GM21526 (cell line): ENCODE results near the gene LRRN2.
"Not testable (repeated sequence)": the region's sequence is repeated elsewhere in the genome, so short reads cannot be mapped to it uniquely, and the experiment has no call there.

Experiments used
- ATAC-seq: cut with Tn5 transposase; IDR thresholded peaks from one replicate; pipeline ENCODE4 v1.9.1; 2021; ENCODE audit warnings: moderate library complexity; ENCODE audit not compliant: unreplicated experiment, low FRiP score

LRRN2 gene

GRCh38 chr1:204640578-204640977 is 45.0 kb downstream of the LRRN2 start:
- no peak for ATAC-seq

DNA sequence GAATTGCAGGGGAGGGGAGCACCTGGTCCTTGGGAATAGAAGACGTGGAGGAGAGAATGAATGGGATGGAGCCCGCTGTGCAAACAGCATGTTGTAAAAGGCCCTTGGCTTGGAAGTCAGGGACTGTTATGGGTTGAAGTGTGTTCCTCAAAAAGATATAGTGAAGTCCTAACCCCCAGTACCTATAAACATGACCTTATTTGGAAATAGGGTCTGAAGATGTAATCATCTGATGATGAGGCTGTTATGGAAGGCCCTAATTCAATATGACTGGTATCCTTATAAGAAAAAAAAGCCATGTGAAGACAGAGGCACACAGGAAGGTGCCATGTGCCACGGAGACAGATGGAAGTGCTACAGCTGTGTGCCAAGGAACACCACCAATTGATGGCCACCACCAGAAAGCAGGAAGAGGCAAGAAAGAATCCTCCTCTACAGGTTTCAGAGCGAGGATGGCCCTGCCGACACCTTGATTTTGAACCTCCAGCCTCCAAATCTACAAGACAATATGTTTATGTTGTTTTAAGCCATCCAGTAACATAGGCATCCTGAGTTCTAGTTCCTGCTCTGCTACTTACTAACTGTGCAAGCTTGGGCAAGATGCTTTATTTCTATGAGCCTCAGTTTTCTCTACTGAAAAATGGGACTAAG is 51.2 kb downstream of the LRRN2 start:
- ATAC-seq: no peak

GRCh38 chr1:204633665-204634064 is 51.9 kb downstream of the LRRN2 start:
- no peak for ATAC-seq

- no peak for ATAC-seq
These were observed 55.2 kb downstream of the LRRN2 start for GRCh38 chr1:204630132-204630905.

DNA sequence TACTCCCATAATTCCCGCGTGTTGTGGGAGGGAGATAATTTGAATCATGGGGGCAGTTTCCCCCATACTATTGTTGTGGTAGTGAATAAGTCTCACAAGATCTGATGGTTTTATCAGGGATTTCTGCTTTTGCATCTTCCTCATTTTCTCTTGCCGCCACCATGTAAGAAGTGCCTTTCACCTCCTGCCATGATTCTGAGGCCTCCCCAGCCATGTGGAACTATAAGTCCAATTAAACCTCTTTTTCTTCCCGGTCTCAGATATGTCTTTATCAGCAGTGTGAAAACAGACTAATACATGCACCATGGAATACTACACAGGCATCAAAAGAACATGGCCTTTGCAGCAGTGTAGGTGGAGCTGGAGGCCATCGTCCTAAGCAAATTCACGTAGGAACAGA is 56.1 kb downstream of the LRRN2 start:
- not testable (repeated sequence) for ATAC-seq

- no peak for ATAC-seq
These were observed 56.7 kb downstream of the LRRN2 start for GRCh38 chr1:204628868-204629267.

DNA sequence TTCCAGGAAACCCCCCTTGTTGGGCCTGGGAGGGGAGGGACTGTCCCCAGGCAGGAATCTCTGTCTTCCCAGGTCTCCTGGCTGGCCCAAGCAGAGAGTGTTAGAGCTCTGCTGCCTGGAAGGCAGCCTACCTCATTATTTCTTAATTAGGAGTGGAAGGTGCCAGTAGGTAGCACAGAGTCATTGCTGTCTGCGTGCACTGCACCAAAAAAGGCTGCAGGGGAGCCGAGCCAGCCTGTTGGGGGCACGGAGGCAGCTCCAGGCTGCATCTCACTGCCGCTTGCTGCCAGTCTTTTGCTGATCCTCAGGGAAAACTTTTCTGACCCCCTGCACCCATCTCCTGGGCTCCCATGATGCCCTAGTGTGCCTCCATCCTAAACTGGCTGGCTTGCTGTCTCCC is 58.1 kb downstream of the LRRN2 start:
- ATAC-seq: no peak

DNA sequence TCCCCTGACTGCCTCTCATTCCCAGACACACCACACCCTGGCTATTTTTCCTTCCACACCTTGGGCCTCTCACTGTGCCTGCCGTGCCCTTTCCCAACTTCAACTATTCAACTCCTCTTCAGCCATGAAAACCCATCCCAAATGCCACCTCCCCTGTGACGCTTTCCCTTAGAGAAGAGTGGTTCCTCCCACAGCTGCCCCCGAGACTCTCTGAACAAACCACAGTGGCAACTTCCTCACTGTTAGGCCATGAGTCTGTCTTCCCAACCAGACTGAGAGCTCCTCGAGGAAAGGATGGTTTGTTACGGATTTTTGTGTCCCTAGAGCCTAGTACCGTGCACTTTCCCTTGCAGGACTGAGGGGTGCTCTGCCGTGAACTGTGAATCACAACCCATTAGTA is 59.2 kb downstream of the LRRN2 start:
- ATAC-seq: no peak

DNA sequence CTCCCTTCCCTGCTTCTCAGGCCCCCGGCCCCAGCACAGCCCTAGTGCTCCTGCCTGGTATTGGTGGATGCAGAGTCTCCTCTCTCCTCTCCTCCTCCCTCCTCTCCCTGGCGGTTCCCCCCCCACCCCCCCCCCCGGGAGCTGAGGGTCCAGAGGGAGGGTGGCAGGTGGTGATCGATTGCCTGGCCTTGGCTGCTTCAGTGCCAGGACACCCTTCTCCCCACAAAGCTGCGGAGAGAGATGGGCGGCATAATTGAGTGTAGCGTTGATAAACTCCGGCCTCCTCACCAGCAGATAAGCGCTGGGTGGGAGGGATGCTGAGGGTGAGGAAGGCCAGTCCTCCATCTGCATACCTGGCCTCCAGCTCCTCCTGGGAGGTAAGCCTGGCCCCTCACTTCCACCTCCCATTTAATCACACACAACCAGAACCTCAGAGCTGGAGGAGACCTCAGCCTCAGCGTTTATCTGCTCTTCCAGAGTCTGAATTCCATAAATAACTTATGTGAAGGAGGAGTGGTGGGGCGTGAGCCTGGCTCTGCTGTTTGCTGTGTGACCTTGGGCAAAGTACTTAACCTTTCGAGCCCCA is 60.8 kb downstream of the LRRN2 start:
- no peak for ATAC-seq

DNA sequence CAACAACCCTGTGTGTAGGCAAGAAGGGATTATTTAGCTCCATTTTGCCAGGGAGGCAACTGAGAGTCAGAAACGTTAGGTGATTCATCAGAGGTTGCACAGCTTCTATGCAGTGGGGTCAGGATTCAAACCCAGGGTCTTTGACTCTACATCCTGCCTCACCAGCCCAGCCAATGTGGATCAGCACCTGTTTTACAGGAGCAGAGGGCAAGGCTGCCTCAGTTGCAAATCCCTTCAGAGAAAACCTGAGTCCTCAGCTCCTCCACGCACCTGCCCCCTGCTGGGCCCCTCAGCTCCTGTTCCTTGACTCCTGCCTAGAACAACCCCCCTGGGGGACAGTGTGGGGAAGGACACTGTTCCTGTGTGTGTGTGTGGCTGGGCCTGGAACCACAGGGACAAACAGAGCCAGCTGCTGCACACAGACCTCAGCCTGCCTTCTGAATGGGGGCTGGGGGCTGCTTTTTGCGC is 61.6 kb downstream of the LRRN2 start:
- ATAC-seq: no peak

- no peak for ATAC-seq
These were observed 62.1 kb downstream of the LRRN2 start for GRCh38 chr1:204623365-204623893.

GRCh38 chr1:204621996-204622395 is 63.5 kb downstream of the LRRN2 start:
- ATAC-seq: no peak

DNA sequence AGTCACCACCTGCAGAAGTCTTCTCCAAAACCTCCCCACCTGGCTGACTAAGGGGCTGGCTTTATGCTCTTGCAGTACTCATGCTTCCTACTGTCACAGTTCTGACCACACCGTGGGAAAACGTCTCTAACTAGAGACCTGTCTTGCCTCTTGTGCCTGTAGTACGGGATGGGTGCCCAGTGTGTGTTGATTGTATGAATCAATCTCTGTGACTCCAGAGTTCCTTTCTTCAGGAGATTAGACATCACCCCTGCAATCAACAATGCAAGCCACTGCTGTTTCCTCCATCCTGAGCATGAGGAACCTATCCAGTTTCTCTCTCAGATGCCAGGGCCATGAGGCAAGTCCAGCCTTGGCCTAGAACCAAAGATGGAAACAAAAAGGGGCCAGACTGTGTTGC is 64.1 kb downstream of the LRRN2 start:
- no peak for ATAC-seq

DNA sequence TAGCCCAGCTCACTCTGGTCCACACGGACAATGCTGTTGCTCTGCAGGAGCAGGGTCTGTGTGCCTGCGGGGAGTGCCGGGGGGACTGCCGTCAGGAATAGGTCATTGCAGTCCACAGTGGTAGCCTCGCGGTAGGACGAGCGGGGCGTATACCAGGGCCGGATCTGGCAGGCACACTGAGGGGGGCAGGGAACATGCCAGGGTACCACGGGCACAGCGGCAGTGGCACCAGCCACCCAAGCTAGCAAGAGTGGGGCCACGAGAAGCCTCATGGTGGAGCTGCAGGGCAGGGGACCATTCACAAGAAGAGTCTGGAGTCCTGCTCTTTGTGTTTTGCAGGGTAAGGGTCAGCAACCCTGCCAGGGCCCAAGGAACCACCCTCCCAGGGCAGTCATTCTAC is 65.8 kb downstream of the LRRN2 start:
- ATAC-seq: no peak

- no peak for ATAC-seq
These were observed 67.3 kb downstream of the LRRN2 start for GRCh38 chr1:204618148-204618760.

DNA sequence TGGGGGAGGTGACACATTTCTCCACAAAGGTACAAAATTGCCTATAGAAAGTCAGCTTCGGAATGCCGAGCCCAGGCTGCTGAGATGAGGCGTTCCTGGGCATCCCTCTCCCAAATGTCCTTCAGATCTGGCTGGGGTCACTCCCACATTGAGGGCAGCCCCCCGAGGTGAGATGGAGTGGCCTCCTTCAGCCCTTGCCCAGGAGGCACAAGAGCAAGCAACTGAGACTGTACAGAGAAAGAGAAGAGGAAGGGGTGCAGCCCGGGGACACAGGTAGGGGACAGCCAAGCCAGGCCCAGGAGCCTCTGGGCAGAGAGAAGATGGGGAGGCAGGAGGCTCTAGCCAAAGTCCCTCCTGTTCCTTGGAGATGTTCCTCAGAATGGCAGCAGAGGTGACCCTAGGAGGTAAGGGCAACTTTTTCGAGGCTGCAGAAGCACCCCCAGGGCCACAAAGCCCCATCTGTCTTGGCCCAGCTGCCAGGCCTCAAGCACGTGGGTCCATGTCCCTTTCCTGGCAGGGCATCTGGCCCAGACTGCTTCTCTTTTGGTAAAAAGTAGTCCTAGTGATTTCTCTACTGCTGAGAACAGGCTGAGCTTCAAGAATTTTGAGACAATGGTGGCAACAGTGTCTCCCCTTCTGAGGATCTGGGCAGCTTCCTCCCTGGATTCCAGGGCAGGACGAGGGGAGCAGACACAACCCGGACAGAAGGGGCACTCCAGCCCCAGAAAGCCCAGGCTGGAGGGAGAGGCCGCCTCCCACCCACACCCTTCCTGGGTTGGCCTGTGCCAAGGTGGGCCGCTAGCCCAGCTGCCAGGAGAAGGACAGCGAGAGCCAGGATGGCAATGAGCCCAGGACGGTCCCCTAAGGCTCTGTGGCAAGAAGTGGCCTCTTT is 68.0 kb downstream of the LRRN2 start:
- ATAC-seq: no peak

DNA sequence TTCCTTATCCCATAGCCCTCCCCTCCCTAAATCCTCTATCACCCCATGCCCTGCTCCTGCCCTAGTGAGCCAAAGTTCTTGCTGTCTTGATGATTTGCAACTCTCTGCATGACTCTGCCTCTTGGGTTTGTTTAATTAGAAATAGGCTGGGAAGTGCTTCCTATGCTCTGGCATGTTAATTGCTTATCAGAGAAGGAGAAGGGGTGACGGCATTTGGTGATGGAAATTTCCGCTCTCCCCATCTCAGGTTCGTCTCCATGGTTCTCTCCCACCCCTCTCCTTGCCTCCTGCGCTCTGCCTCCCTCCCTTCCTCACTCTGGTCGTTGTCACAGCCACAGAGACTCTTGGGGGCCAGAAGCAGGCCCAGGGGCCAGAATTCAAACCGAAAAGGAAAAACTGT is 68.9 kb downstream of the LRRN2 start:
- ATAC-seq: no peak

DNA sequence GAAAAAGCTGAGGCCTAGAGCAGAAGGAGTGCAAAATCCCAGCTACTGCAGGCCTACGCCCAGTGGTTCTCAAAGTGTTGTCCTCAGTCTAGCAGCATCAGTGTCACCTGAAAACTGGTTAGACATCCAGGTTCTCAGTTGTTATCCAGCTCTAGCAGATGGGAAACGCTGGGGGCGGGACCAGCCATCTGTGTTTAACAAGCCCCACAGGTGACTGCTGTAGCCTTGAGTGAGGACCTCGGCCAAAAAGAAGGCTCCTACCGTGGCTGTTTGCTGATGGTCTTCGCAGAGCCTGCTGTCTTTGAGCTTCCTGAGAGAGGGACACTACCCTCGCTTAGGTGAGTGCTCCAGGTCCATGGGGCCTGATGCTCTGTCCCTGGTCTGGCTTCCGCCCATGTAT is 69.7 kb downstream of the LRRN2 start:
- ATAC-seq: no peak

DNA sequence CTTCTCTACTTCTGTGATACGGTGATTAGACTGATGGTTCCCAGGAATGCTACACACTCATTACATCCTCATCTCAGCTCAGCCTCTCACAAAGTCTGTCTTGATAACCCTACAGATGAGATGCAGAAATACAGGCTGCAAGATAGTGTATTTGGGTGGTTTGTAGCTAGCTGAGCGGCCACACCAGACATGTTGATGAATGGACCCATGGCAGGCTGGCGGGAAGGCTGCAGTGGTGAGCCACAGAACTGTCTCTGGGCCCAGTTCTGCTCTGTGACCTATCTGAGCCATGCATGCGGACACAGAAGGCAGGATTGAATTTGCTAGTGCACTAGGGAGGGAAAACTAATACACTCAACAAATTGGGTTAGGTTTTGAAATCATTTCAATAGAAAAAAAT is 71.9 kb downstream of the LRRN2 start:
- no peak for ATAC-seq

GRCh38 chr1:204612326-204612725 is 73.2 kb downstream of the LRRN2 start:
- no peak for ATAC-seq
